Fibroblast of lung (primary cell): ENCODE measurements around the gene NUP98. TPM values are rescaled to one million over a fixed set of nuclear protein-coding genes. Genes with fewer than 3 reads are reported as not detected.
A peak's percentile ranks its signal among the peaks of the same experiment; 100 is the strongest.

Experiments
- DNase-seq, 2 donors: peaks; one replicate each; pipeline versions ENCODE4 v3.0.0 to v3.0.0-alpha.2; 2010; ENCODE audit warnings: low read depth in 2 of 2
- H2AFZ ChIP-seq: 2 replicates; pipeline ENCODE4 v1.5.1; 2012; ENCODE audit warnings: low read length, control low read depth, inconsistent platforms
- H3K27ac ChIP-seq: 2 replicates; pipeline ENCODE4 v1.5.1; 2011; ENCODE audit warnings: low read length, control low read depth; ENCODE audit not compliant: insufficient read depth
- H3K27me3 ChIP-seq: 2 replicates; pipeline ENCODE4 v1.5.1; 2011; ENCODE audit warnings: mild to moderate bottlenecking, low read length; ENCODE audit not compliant: control insufficient read depth, insufficient read depth
- H3K36me3 ChIP-seq: 2 replicates; pipeline ENCODE4 v1.5.1; 2011; ENCODE audit warnings: low read length; ENCODE audit not compliant: control insufficient read depth, insufficient read depth
- H3K4me1 ChIP-seq: 2 replicates; pipeline ENCODE4 v1.5.1; 2011; ENCODE audit warnings: low read length; ENCODE audit not compliant: control insufficient read depth, insufficient read depth; ENCODE audit errors: extremely low read depth
- H3K4me2 ChIP-seq: 2 replicates; pipeline ENCODE4 v1.5.1; 2011; ENCODE audit warnings: low read length, control low read depth; ENCODE audit not compliant: insufficient read depth; ENCODE audit errors: extremely low read depth
- H3K4me3 ChIP-seq, 4 experiments: fragments of 200-600 bp in 1 of 4; sonication (generic) in 1 of 4; replicated peaks in 1 of 4; 2 replicates each; pipeline ENCODE4 v1.5.1; 2011 to 2016; ENCODE audit warnings: low read length in 4 of 4, low read depth in 3 of 4, mild to moderate bottlenecking in 3 of 4, control low read depth in 2 of 4, inconsistent platforms in 1 of 4, mixed read lengths in 1 of 4; ENCODE audit not compliant: insufficient read depth in 1 of 4; ENCODE audit errors: control extremely low read depth in 1 of 4
- H3K79me2 ChIP-seq: 2 replicates; pipeline ENCODE4 v1.5.1; 2012; ENCODE audit warnings: mild to moderate bottlenecking, low read length, inconsistent platforms; ENCODE audit not compliant: control insufficient read depth, insufficient read depth
- H3K9ac ChIP-seq: 2 replicates; pipeline ENCODE4 v1.5.1; 2011; ENCODE audit warnings: mild to moderate bottlenecking, low read length, control low read depth; ENCODE audit not compliant: insufficient read depth
- H3K9me3 ChIP-seq: 2 replicates; pipeline ENCODE4 v1.5.1; 2012; ENCODE audit warnings: low read depth, low read length; ENCODE audit not compliant: control insufficient read depth, insufficient read depth
- H4K20me1 ChIP-seq: 2 replicates; pipeline ENCODE4 v1.5.1; 2011; ENCODE audit warnings: low read length; ENCODE audit not compliant: control insufficient read depth, insufficient read depth; ENCODE audit errors: extremely low read depth
- EZH2 ChIP-seq: IDR thresholded peaks from 2 replicates; pipeline ENCODE4 v1.5.1; 2012; ENCODE audit warnings: low read length, control low read depth, mild to moderate bottlenecking; ENCODE audit errors: missing control alignments
- polyA plus RNA-seq, 2 donors: library from polyadenylated mRNA; depleted of rRNA in 1 of 2; stranded (reverse) in 1 of 2; unstranded in 1 of 2; fragments of >200 nt; gene quantifications; 2 replicates each; pipeline ENCODE4 v1.2.1, GENCODE V29; 2011 to 2012; ENCODE audit warnings: missing spikeins in 1 of 2
- total RNA-seq: library from RNA; depleted of rRNA; stranded (reverse); fragments of >200 nt; gene quantifications from 2 replicates; pipeline ENCODE4 v1.2.1, GENCODE V29; 2014
- TF ChIP-seq, protein P1 (sequence below), 2 donors: IDR thresholded peaks in 1 of 2; conservative IDR thresholded peaks in 1 of 2; 1 replicate in 1 of 2; 2 replicates in 1 of 2; pipeline ENCODE4 v1.5.1; 2011 to 2012; ENCODE audit warnings: low read length in 2 of 2, control low read depth in 1 of 2, inconsistent platforms in 1 of 2, low read depth in 1 of 2, mild to moderate bottlenecking in 1 of 2

NUP98 gene
- total and polyA plus RNA-seq, 2 donors (not counting 1 experiment from before 2014, with no cell fraction given): 60.6 to 99.6 TPM

DNA sequence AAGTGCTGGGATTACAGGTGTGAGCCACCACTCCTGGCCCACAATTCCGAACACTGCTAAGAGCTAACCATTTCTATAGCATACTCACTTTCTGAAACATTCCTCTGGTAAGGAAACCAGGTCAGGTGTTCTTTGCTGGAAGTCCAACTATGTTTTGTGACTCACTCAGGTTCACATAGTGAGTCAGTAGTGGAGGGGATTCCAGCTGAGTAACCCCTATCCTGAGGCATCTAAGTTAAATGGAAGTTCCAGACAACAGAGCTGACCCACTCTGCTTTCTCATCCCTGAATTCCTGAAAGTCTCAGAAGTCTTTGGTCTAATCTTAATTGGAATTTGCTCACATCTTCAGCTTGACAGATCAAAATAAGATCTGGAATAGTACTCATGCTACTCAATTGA lies 123.2 kb downstream of the NUP98 start:
- Histone ChIP-seq H3K4me3 (no peak overlapping the region), H2AFZ (no peak overlapping the region), H3K36me3 (peaks cover 16% of the 10 kb centered on the region), H4K20me1 (no peaks in the 10 kb centered on the region), H3K4me2 (no peak overlapping the region), H3K79me2 (no peaks in the 10 kb centered on the region), H3K27me3 (no peaks in the 10 kb centered on the region), H3K9ac (no peak overlapping the region), H3K9me3 (no peaks in the 10 kb centered on the region), H3K27ac (no peak overlapping the region), H3K4me1 (no peaks in the 10 kb centered on the region)
- TF ChIP-seq EZH2: no peak
- TF ChIP-seq, protein P1, sequence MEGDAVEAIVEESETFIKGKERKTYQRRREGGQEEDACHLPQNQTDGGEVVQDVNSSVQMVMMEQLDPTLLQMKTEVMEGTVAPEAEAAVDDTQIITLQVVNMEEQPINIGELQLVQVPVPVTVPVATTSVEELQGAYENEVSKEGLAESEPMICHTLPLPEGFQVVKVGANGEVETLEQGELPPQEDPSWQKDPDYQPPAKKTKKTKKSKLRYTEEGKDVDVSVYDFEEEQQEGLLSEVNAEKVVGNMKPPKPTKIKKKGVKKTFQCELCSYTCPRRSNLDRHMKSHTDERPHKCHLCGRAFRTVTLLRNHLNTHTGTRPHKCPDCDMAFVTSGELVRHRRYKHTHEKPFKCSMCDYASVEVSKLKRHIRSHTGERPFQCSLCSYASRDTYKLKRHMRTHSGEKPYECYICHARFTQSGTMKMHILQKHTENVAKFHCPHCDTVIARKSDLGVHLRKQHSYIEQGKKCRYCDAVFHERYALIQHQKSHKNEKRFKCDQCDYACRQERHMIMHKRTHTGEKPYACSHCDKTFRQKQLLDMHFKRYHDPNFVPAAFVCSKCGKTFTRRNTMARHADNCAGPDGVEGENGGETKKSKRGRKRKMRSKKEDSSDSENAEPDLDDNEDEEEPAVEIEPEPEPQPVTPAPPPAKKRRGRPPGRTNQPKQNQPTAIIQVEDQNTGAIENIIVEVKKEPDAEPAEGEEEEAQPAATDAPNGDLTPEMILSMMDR (conservative IDR thresholded peaks at IDR 0.05 in 1 of 2, IDR thresholded peaks at IDR 0.05 in 1 of 2; ENCODE audit: low read depth in 1 of 2, low read length in 2 of 2): no peak
- peak in 1 of 2 donors; percentile 92 for DNase-seq

DNA sequence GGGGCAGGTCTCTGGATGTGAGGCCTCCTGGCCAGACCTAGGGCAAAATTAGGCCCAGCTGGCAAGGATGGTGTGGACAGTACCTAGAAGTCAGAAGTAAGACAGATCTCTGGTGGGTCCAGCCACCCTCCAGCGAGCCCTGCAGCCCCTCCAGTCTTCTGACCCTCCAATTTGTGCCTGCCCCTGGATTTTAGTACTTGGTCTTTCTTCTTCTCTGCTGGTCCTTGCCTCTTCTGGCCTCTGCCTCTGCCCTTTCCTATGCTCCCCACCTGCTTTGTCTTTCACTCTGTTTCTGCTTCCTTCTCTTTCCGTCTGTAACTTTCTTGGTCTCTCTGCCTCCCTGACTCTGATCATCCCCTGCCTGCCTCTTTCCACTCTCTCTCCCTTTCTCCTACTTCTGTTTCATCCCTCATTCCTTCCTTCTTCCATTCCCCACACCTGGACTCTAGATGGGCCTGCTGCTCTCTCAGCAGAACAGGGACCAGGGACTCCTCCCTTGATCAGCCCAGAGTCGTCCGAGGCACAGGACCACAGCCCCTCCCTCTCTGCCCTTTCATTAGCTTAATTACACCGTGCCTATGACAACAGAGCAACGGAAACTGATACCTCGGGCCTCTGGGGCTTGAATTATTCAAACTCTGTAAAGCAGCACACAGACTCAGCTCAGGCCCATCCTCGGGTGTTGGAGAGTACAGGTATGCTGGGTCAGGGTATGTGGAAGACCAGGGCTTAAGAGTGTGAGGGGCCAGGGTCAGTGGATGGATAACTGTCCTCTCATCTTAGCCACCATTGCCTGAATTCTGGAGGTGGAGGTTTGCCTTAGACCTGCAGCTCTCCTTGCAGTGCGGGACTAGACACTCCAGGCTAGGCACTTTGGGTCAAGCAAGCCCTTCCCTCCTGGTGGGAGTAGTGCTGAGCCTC lies 125.8 kb downstream of the NUP98 start, which contains the start of gene CHRNA10:
TSS of gene CHRNA10 (minus strand) at position 51 of the 921 bp plus-strand sequence. CDS start 72 bp downstream, outside the sequence.
- Histone ChIP-seq H3K79me2 (no peaks in the 10 kb centered on the region), H3K9me3 (no peaks in the 10 kb centered on the region), H3K36me3 (peaks cover 19% of the 10 kb centered on the region), H2AFZ (no peak within 1 kb of the TSS), H3K4me3 (no peak within 1 kb of the TSS), H3K4me2 (no peak within 1 kb of the TSS), H3K9ac (no peak within 1 kb of the TSS), H3K27me3 (no peaks in the 10 kb centered on the region), H3K4me1 (no peaks in the 10 kb centered on the region), H3K27ac (no peak within 1 kb of the TSS), H4K20me1 (no peaks in the 10 kb centered on the region)
- no peak for DNase-seq
- no peak for TF ChIP-seq EZH2
- TF ChIP-seq, protein P1 (conservative IDR thresholded peaks at IDR 0.05 in 1 of 2, IDR thresholded peaks at IDR 0.05 in 1 of 2; ENCODE audit: low read depth in 1 of 2, low read length in 2 of 2): no peak

DNA sequence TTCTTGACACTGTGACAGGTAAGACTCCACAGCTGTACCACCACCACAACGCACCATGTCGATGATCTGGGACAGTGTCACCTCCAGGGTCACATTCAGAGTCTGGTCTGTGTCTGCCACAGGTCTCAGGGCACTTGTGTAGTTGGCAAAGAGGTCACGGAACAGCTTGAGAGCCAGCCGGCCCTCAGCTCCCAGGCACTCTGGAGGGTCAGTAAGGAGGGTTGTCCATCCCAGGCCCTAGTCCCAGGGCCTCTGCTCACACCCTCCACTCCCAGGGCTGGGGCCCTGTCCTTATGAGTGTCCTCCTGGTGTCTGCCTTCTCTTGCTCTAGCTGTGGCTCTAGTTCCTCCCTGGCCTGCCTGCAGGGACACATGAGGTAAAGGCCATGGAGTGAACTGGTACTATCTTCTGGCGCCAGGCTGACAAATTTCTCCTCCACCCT lies 127.6 kb downstream of the NUP98 start:
- Histone ChIP-seq H3K4me1 (no peaks in the 10 kb centered on the region), H3K4me3 (no peak overlapping the region), H3K27me3 (no peaks in the 10 kb centered on the region), H3K79me2 (no peaks in the 10 kb centered on the region), H4K20me1 (no peaks in the 10 kb centered on the region), H3K27ac (no peak overlapping the region), H3K4me2 (no peak overlapping the region), H3K9ac (no peak overlapping the region), H3K9me3 (no peaks in the 10 kb centered on the region), H2AFZ (no peak overlapping the region), H3K36me3 (peaks cover 15% of the 10 kb centered on the region)
- TF ChIP-seq EZH2: no peak
- TF ChIP-seq, protein P1 (conservative IDR thresholded peaks at IDR 0.05 in 1 of 2, IDR thresholded peaks at IDR 0.05 in 1 of 2; ENCODE audit: low read depth in 1 of 2, low read length in 2 of 2): no peak
- DNase-seq: no peak
